Adrenal gland (tissue), 5 donors: ENCODE measurements around the gene SSH2.

Experiments used
- POLR2A ChIP-seq, 2 donors: fragments of 450-650 bp; IDR thresholded peaks; one replicate each; pipeline ENCODE4 v1.6.1; 2017; ENCODE audit warnings: antibody characterized with exemption in 2 of 2, mild to moderate bottlenecking in 2 of 2, moderate library complexity in 1 of 2
- TF ChIP-seq, protein P1 (sequence below), 6 experiments: fragments of 450-650 bp in 4 of 6; fragments of 200-600 bp in 2 of 6; sonication (generic) in 1 of 6; IDR thresholded peaks; 1 replicate in 5 of 6; 2 replicates in 1 of 6; pipeline versions ENCODE4 v1.5.1 to v1.8.0; 2016 to 2021; ENCODE audit warnings: antibody characterized with exemption in 6 of 6, mild to moderate bottlenecking in 2 of 6, moderate library complexity in 1 of 6
- donor health status: DM: no; HTN: no; CAD: no.

DNA sequence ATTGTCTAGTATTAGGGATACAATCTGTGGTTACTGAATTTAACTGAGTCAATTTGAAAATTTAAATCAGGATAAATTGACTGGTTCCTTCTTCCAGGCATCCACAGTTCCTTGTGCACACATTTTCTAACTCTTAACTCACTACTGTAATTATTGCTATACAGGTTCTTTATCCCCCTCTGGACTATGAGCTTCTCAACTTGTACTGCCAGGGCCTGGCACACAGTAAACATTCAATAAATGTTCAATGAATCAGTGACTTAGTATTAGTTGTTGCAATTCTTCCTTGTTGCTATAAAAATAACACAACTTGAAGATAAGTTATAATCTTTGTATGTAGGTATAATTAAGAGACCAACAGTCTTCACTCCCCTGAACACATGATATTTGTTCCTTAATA is 67.9 kb downstream of the SSH2 start:
- TF ChIP-seq, protein P1, sequence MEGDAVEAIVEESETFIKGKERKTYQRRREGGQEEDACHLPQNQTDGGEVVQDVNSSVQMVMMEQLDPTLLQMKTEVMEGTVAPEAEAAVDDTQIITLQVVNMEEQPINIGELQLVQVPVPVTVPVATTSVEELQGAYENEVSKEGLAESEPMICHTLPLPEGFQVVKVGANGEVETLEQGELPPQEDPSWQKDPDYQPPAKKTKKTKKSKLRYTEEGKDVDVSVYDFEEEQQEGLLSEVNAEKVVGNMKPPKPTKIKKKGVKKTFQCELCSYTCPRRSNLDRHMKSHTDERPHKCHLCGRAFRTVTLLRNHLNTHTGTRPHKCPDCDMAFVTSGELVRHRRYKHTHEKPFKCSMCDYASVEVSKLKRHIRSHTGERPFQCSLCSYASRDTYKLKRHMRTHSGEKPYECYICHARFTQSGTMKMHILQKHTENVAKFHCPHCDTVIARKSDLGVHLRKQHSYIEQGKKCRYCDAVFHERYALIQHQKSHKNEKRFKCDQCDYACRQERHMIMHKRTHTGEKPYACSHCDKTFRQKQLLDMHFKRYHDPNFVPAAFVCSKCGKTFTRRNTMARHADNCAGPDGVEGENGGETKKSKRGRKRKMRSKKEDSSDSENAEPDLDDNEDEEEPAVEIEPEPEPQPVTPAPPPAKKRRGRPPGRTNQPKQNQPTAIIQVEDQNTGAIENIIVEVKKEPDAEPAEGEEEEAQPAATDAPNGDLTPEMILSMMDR (IDR thresholded peaks at IDR 0.05), result no peak
- TF ChIP-seq POLR2A (IDR thresholded peaks at IDR 0.05), result no peak
